Lower leg skin (tissue), 3 donors: ENCODE data around the gene NBPF15.
"Not testable (repeated sequence)": the region's sequence is repeated elsewhere in the genome, so short reads cannot be mapped to it uniquely, and the experiment has no call there.

Source experiments
- CTCF ChIP-seq, 3 donors: fragments of 450-650 bp; IDR thresholded peaks; one replicate each; pipeline ENCODE4 v1.5.1; 2016; ENCODE audit warnings: antibody characterized with exemption in 3 of 3, mild to moderate bottlenecking in 3 of 3, moderate library complexity in 2 of 3
- POLR2A ChIP-seq, 2 donors: fragments of 450-650 bp; IDR thresholded peaks; one replicate each; pipeline ENCODE4 v1.6.1; 2016 to 2017; ENCODE audit warnings: antibody characterized with exemption in 2 of 2, mild to moderate bottlenecking in 1 of 2, moderate library complexity in 1 of 2

- not testable (repeated sequence) for TF ChIP-seq CTCF, POLR2A (IDR thresholded peaks at IDR 0.05)
Measured at GRCh38 chr1:144471434-144471833, 10.0 kb upstream of the NBPF15 start.
